ENCODE data around the gene GDA. TPM values are rescaled to one million over a fixed set of nuclear protein-coding genes. Genes with fewer than 3 reads are reported as not detected.
"Not testable (repeated sequence)": the region's sequence is repeated elsewhere in the genome, so short reads cannot be mapped to it uniquely, and the experiment has no call there.

The GDA gene
- total RNA-seq, 1 experiment from 2014 or later, result 0.49 TPM

DNA sequence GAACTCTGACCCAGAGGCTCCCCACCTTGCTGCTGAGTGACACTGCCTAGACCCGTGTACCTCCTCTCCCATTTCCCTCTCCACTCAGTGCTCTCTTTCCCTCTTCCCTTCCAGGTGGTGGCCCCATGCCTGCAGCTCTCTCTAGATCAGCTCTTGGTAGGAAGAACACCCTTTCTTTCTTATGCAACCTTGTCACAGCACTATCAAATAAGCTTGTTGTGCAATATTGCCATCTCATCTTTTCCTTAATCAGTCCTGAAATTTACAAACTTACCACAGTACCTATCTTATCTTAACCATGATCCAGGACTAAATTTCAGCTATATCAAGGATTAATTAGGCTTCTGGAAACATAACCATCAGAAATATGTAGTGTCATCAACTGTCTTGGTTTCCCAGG, 127.2 kb downstream of the GDA start:
- no peak for DNase-seq (ENCODE audit: low read depth)

DNA sequence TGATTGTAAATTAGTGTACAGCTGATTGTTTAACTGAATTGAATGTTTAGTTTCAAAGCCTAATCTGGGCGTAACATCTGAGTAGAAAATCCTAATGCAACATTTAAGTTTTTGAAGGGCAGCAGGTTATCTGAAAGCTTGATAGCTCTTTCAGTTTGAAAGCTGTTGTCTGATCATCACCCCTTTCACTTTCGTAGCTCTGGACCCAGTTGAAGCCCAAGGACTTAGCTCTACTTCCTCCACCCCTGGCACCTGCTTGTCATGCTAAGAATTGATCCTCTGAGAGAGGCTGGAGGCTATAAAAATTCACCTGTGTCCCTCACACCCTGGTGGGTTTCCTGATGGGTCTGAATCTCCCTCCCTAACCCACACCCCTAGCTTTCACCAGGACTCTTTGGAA, 129.7 kb downstream of the GDA start:
- DNase-seq (ENCODE audit: low read depth), result no peak

DNA sequence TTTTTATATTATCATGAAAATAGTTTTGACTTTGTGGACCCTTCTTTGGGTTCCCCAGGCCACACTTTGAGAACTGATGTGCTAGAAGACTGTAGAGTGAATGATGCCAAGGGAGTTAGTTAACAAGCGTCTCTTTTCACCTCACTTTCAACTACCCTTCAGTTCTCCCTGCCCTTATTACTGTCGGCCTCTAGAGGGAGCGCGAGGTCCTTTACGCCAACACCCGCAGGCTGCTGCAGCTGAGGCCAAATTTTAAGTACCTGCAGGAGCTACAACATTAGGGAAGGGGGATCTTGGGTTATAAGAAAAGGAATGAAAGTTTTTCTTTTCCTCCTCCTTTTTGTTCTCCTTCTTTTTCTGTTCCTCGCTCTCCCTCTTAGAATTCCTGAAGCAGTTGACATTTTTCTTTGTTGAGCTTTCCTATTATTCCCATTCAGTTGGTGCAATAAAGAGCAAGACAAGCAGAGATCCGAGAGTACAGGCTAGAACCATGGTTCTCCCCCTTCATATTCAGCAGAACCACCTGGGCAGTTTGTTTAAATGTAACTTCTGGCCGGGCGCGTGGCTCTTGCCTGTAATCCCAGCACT, 131.8 kb downstream of the GDA start:
- peak; percentile 61 for DNase-seq (ENCODE audit: low read depth)

DNA sequence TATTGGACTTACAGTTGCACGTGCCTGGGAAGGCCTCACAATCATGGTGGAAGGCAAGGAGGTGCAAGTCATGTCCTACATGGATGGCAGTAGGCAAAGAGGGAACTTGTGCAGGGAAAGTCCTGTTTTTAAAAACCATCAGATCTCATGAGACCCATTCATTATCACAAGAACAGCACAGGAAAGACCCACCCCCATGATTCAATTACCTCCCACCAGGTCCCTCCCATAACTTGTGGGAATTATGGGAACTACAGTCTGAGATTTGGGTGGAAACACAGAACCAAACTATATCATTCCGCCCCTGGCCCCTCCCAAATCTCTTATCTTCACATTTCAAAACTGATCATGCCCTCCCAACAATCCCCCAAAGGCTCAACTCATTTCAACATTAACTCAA, 140.2 kb downstream of the GDA start:
- no peak for DNase-seq (ENCODE audit: low read depth)

DNA sequence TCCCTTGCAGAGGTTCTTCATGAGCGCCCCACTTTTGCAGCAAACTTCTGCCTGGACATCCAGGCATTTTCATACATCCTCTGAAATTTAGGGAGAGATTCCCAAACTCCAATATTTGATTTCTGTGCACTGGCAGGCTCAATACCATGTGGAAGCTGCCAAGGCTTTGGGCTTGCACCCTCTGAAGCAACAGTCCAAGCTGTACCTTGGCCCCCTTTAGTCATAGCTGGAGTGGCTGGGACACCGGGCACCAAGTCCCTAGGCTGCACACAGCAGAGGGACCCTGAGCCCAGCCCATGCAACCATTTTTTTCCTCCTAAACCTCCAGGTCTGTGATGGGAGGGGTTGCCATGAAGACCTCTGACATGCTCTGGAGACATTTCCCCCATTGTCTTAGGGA, 141.1 kb downstream of the GDA start:
- DNase-seq (ENCODE audit: low read depth), result no peak

DNA sequence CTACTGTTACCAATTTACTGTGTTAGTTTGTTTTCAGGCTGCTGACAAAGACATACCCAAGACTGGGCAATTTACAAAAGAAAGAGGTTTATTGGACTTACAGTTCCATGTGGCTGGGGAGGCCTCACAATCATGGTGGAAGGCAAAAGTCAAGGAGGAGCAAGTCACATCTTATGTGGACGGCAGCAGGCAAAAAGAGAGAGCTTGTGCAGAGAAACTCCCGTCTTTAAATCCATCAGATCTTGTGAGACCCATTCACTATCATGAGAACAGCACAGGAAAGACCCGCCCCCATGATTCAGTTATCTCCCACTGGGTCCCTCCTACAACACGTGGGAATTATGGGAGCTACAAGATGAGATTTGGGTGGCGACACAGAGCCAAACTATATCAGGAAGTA, 142.3 kb downstream of the GDA start:
- not testable (repeated sequence) for DNase-seq (ENCODE audit: low read depth)

DNA sequence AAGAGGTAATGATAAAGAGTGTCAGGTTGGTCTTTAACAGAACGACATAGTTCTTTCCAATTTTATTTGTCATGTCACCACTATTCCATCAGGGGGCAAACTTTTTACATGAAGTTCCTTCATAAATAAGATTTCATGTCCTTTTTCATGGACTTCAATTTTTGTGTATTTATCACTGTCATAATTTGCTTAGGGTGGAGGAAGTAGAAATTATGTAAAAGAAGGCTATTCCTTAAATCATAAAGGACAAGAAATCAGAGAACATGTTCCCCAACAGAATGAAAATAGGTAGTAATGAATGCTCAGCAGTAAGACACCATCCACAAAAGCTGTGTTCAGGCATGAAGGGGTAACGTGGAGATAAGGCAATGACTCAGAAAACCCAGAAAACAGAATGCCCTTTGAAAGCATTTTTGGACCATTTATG, 143.0 kb downstream of the GDA start:
- peak; percentile 48 for DNase-seq (ENCODE audit: low read depth)

DNA sequence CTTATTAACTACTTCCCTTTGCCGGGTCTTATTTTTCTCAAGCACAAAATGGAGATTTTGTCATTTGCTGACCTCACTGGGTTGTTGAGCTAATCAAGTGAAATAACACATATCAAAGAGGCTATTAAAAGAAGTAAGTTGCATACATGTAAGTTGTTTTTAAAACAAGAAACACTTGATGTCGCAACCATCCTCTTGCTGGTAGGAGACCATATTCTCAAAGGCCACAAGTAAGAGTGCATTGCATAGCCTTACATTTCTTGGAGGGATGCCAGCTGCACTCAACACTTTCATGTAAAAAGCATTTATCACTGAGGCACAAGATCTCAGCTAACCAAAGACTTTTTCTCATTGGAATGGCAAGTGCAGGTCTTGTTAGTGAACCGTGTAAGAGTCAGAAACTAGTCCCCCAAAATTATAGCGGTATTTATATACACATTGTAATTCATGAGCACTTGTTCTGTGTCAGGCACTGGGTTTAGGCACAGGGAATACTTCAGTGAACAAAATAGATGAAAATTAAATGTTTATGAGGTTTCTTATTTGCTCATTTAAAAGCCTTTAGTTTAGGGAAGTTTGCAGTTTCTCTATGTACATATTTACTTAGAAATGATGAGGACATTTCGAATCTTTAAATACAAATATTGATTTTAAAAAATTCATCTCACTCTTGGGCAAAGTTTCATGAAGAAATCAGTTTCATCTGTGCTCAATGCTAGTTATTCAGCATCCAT, 143.8 kb downstream of the GDA start:
- DNase-seq (ENCODE audit: low read depth), result peak; percentile 16

DNA sequence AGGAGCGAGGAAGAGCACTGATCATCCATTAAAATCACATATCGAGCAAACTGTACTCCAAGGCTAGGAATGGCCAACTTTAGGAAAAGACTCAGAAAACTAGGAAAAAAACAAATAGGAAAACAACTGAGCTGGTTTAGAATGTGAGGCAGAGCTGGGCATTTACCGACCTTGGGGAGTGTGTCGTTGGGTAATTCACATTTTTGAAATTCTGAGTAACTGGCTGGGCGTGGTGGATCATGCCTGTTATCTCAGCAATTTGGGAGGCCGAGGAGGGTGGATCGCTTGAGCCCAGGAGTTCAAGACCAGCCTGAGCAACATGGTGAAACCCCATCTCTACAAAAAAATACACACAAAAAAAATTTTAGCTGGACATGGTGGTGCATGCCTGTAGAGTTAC, 145.7 kb downstream of the GDA start:
- no peak for DNase-seq (ENCODE audit: low read depth)

DNA sequence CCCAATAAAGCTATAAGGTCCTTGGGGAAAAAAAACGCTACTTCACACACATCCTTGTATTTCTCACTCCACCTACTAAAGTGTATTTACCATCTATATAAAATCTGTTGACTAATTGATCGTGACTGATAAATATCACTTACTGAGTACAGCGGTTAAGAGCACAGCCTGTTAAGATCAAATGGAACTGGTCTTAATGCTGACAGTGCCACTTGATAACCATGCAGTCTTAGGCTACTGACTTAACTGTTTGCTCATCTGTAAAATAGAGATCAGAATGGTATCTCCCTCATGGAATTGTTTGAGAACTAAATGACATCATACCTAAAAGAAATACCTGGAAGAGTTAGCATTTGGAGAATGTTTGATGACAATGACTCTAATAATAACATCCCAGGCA, 148.3 kb downstream of the GDA start:
- no peak for DNase-seq (ENCODE audit: low read depth)

DNA sequence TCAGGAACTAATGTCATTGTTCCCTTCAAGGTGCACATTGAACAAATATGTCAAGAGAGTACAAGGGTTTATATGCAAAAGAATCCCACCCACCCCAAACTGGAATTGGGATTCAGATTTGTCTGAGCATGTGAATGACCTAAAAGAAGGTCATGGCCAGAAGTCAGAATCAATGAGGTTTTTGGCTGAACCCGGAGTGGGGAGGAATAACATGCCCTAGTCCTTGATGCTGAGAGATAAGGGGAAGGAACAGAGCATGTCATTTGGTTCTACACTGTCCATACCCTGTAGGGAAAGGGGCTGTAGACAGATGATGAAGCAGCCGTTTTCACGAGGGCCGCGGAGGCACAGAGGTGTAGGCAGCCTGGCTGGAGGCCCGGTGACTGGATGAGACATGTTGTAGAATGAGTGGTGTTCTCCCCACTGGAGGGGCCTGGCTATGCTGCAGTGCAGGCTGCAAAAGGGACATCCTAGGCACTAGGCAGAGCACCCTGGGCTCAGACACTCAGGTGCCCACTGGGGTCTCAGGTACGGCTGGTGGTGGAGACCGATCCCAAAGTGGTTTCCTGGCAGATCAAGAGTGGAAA, 149.9 kb downstream of the GDA start:
- no peak for DNase-seq (ENCODE audit: low read depth)

DNA sequence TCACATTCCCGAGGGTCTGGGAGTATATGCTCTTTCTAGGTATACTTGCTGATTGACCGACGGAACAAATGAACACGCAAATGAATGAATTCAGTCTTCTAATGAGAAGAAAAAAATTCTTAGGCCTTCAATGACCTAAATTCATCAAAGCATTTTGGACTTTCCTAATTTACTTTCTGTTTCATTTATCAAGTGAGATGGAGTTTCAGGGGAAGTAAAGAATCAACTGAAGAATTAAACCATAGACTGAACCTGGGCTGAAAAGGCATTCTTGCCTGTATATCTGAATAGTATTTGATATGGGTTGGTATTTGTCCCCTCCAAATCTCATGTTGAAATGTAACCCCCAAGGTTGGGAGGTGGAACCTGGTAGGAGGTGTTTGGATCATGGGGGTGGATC, 151.6 kb downstream of the GDA start:
- DNase-seq (ENCODE audit: low read depth), result no peak

Other genes starting within 250 kb of the GDA start
- 34.5 and 49.0 TPM in 2 replicates for gene ABHD17B, start 238.2 kb upstream of the GDA start, total RNA-seq (2014; rRNA removed; shearing (Covaris generic))
- gene C9orf85, start 237.8 kb upstream of the GDA start, total RNA-seq (2014; rRNA removed; shearing (Covaris generic)), result 24.9 and 32.2 TPM in 2 replicates
- gene C9orf57, start 88.8 kb upstream of the GDA start, total RNA-seq (2014; rRNA removed; shearing (Covaris generic)), result 0.15 TPM in 1 of 2 replicates, not detected in the other
- gene ZFAND5, start 215.8 kb downstream of the GDA start, total RNA-seq (2014; rRNA removed; shearing (Covaris generic)), result 174 and 216 TPM in 2 replicates

Measured in M059J (cell line).